IPS DF 6.9 (cell line): ENCODE data around the gene ARHGAP24.
"Not testable (repeated sequence)": the region's sequence is repeated elsewhere in the genome, so short reads cannot be mapped to it uniquely, and the experiment has no call there.

Experiments used
- DNase-seq: peaks from one replicate; pipeline ENCODE4 v3.0.0-alpha.2; 2013; ENCODE audit warnings: low read depth, low spot score
- H3K27ac ChIP-seq: one replicate; pipeline ENCODE4 v1.5.1; 2013; ENCODE audit warnings: low read length, control low read depth
- H3K27me3 ChIP-seq: 2 replicates; pipeline ENCODE4 v1.6.1; 2013; ENCODE audit warnings: mild to moderate bottlenecking, low read length; ENCODE audit not compliant: control insufficient read depth, insufficient read depth
- H3K36me3 ChIP-seq: 2 replicates; pipeline ENCODE4 v1.6.1; 2013; ENCODE audit warnings: low read length; ENCODE audit not compliant: control insufficient read depth, insufficient read depth
- H3K4me1 ChIP-seq: 2 replicates; pipeline ENCODE4 v1.6.1; 2013; ENCODE audit warnings: low read length; ENCODE audit not compliant: control insufficient read depth, insufficient read depth
- H3K4me3 ChIP-seq: 2 replicates; pipeline ENCODE4 v1.5.1; 2013; ENCODE audit warnings: mild to moderate bottlenecking, low read length
- H3K9me3 ChIP-seq: 2 replicates; pipeline ENCODE4 v1.6.1; 2013; ENCODE audit warnings: low read length, inconsistent platforms; ENCODE audit not compliant: control insufficient read depth, insufficient read depth
- WGBS: extraction: QIAGEN DNeasy Blood & Tissue Kit; methylation state at CpG from one replicate; pipeline ENCODE4 v1.1.7; 2013; ENCODE audit warnings: mixed read lengths, missing lambda C conversion rate; ENCODE audit not compliant: insufficient read length, insufficient coverage; 5-methylcytosine and 5-hydroxymethylcytosine counted together

The ARHGAP24 gene

GRCh38 chr4:85518526-85518925 is 43.6 kb downstream of the ARHGAP24 start:
- not testable (repeated sequence) for H3K27ac ChIP-seq, H3K27me3 ChIP-seq, H3K4me3 ChIP-seq, DNase-seq, H3K9me3 ChIP-seq, H3K4me1 ChIP-seq, H3K36me3 ChIP-seq
- no CpG with 5 or more reads among the region's 3 CpGs for WGBS

GRCh38 chr4:85520765-85521749 is 46.1 kb downstream of the ARHGAP24 start:
- no peaks in the 10 kb centered on the region for H3K27me3 ChIP-seq
- WGBS = 100% methylated on average over 1 of the region's 5 CpGs
- H3K36me3 ChIP-seq = no peaks in the 10 kb centered on the region
- no peak overlapping the region for H3K4me3 ChIP-seq
- DNase-seq = no peak
- H3K9me3 ChIP-seq = no peaks in the 10 kb centered on the region
- no peak overlapping the region for H3K27ac ChIP-seq
- H3K4me1 ChIP-seq = no peaks in the 10 kb centered on the region

DNA sequence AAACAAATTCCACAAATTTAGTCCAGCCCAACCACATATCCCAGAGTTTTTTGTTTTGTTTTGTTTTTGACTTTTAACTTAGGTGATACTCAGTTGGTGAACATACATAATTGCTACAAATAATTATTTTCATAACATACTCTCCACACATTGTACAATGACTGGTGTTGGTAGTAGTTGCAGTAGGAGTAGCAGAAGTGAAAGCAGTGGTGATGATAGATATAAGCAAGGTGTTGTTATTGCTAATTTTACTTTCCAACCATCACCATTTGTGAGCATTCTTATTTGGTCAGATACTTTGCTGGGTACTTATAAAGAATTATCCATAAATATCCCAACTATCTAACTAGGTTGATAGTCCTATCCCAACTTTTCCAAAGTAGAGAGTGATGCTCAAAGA is 47.3 kb downstream of the ARHGAP24 start:
- H3K36me3 ChIP-seq = no peaks in the 10 kb centered on the region
- no peaks in the 10 kb centered on the region for H3K9me3 ChIP-seq
- DNase-seq = no peak
- H3K27me3 ChIP-seq = no peaks in the 10 kb centered on the region
- no peaks in the 10 kb centered on the region for H3K4me1 ChIP-seq
- H3K4me3 ChIP-seq = no peak overlapping the region
- H3K27ac ChIP-seq = no peak overlapping the region

GRCh38 chr4:85522836-85523235 is 47.9 kb downstream of the ARHGAP24 start:
- no peaks in the 10 kb centered on the region for H3K36me3 ChIP-seq
- no peak overlapping the region for H3K27ac ChIP-seq
- H3K4me3 ChIP-seq = no peak overlapping the region
- H3K27me3 ChIP-seq = no peaks in the 10 kb centered on the region
- H3K9me3 ChIP-seq = no peaks in the 10 kb centered on the region
- DNase-seq = no peak
- WGBS = no CpG with 5 or more reads among the region's 3 CpGs
- no peaks in the 10 kb centered on the region for H3K4me1 ChIP-seq

DNA sequence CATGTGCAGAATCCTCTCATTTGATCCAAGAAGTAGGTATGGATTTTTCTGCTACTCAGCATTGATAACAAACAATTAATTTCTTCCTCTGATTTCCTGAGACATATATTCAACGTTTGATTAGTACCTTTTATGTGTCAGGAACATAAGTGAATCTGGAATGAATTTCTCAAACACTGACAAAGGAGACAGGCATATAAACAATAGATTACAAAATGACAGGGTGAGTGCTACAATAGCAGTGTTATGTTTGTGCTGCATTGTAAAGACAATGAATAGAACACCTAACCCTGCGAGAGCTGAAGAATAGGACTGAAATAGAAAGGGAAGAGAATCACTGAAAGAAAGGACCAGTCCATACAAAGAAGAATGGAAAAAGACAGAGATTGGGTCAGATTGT is 52.9 kb downstream of the ARHGAP24 start:
- H3K27ac ChIP-seq = no peak overlapping the region
- H3K4me3 ChIP-seq = no peak overlapping the region
- WGBS = no CpG with 5 or more reads among the region's 2 CpGs

GRCh38 chr4:85531560-85532341 is 56.8 kb downstream of the ARHGAP24 start:
- H3K9me3 ChIP-seq = no peaks in the 10 kb centered on the region
- H3K4me3 ChIP-seq = no peak overlapping the region
- H3K36me3 ChIP-seq = no peaks in the 10 kb centered on the region
- no CpG with 5 or more reads among the region's 1 CpG for WGBS
- no peak overlapping the region for H3K27ac ChIP-seq
- H3K4me1 ChIP-seq = no peaks in the 10 kb centered on the region
- DNase-seq = no peak
- H3K27me3 ChIP-seq = no peaks in the 10 kb centered on the region

More for the DNA sequence above, 52.9 kb downstream of the ARHGAP24 start:
- no peaks in the 10 kb centered on the region for H3K4me1 ChIP-seq
- H3K9me3 ChIP-seq = no peaks in the 10 kb centered on the region
- DNase-seq = no peak
- H3K36me3 ChIP-seq = no peaks in the 10 kb centered on the region
- H3K27me3 ChIP-seq = no peaks in the 10 kb centered on the region

GRCh38 chr4:85534120-85534519 is 59.2 kb downstream of the ARHGAP24 start:
- no peaks in the 10 kb centered on the region for H3K9me3 ChIP-seq
- H3K27me3 ChIP-seq = no peaks in the 10 kb centered on the region
- DNase-seq = no peak
- WGBS = no CpG with 5 or more reads among the region's 3 CpGs
- no peak overlapping the region for H3K4me3 ChIP-seq
- H3K36me3 ChIP-seq = no peaks in the 10 kb centered on the region
- H3K27ac ChIP-seq = no peak overlapping the region
- H3K4me1 ChIP-seq = no peaks in the 10 kb centered on the region

- no peak for DNase-seq
- no peak overlapping the region for H3K4me3 ChIP-seq
- no peaks in the 10 kb centered on the region for H3K9me3 ChIP-seq
- no peak overlapping the region for H3K27ac ChIP-seq
- H3K4me1 ChIP-seq = no peaks in the 10 kb centered on the region
- H3K36me3 ChIP-seq = no peaks in the 10 kb centered on the region
- WGBS = 100% methylated on average over 1 of the region's 1 CpG
- no peaks in the 10 kb centered on the region for H3K27me3 ChIP-seq
These were observed 68.9 kb downstream of the ARHGAP24 start for GRCh38 chr4:85543832-85544231.

- WGBS = no CpG with 5 or more reads among the region's 5 CpGs
- DNase-seq = no peak
These were observed 69.8 kb downstream of the ARHGAP24 start for GRCh38 chr4:85544751-85545150.

GRCh38 chr4:85548116-85548515 is 73.2 kb downstream of the ARHGAP24 start:
- Histone ChIP-seq H3K27me3 (no peaks in the 10 kb centered on the region), H3K9me3 (no peaks in the 10 kb centered on the region), H3K36me3 (no peaks in the 10 kb centered on the region), H3K27ac (no peak overlapping the region), H3K4me3 (no peak overlapping the region), H3K4me1 (no peaks in the 10 kb centered on the region)
- no peak for DNase-seq
- WGBS = no CpG with 5 or more reads among the region's 2 CpGs

More at GRCh38 chr4:85544751-85545150, 69.8 kb downstream of the ARHGAP24 start:
- no peaks in the 10 kb centered on the region for H3K36me3 ChIP-seq
- H3K4me3 ChIP-seq = no peak overlapping the region
- no peaks in the 10 kb centered on the region for H3K9me3 ChIP-seq
- no peaks in the 10 kb centered on the region for H3K4me1 ChIP-seq
- H3K27me3 ChIP-seq = no peaks in the 10 kb centered on the region
- no peak overlapping the region for H3K27ac ChIP-seq
